ENCODE data around the gene PCSK2.

The PCSK2 gene

DNA sequence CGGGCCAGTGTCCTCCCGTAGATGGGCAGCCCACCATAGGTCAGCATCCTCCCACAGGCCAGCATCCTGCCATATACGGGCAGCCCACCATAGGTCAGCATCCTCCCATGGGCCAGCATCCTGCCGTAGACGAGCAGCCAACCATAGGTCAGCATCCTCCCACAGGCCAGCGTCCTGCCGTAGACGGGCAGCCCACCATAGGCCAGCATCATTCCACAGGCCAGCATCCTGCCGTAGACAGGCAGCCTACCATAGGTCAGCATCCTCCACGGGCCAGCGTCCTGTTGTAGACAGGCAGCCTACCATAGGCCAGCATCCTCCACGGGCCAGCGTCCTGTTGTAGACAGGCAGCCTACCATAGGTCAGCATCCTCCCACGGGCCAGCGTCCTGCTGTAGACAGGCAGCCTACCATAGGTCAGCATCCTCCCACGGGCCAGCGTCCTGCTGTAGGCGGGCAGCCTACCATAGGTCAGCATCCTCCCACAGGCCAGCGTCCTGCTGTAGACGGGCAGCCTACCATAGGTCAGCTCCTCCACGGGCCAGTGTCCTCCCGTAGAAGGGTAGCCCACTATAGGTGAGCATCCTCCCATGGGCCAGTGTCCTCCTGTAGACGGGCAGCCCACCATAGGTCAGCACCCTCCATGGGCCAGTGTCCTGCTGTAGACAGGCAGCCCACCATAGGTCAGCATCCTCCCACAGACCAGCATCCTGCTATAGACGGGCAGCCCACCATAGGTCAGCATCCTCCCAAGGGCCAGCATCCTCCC lies 241.4 kb downstream of the PCSK2 start:
- no peak overlapping the region for H3K4me3 ChIP-seq (ENCODE audit: low read length in 2 of 2)
- no peaks in the 10 kb centered on the region for H3K9me3 ChIP-seq (ENCODE audit: control insufficient read depth in 2 of 2, low read length in 2 of 2)
- no peaks in the 10 kb centered on the region for H3K27me3 ChIP-seq (ENCODE audit: control insufficient read depth in 2 of 2, insufficient read depth in 2 of 2, low read length in 2 of 2)
- no peak overlapping the region for H3K27ac ChIP-seq (ENCODE audit: low read depth in 2 of 2, low read length in 2 of 2)
- peaks cover 0 to 2% of the 10 kb centered on the region in 2 donors for H3K4me1 ChIP-seq (ENCODE audit: control insufficient read depth in 2 of 2, insufficient read depth in 2 of 2, low read length in 2 of 2)
- H3K9ac ChIP-seq (ENCODE audit: low read depth in 1 of 2, low read length in 2 of 2), result no peak overlapping the region
- H3K36me3 ChIP-seq (ENCODE audit: control insufficient read depth in 2 of 2, insufficient read depth in 2 of 2, low read length in 2 of 2), result no peaks in the 10 kb centered on the region

DNA sequence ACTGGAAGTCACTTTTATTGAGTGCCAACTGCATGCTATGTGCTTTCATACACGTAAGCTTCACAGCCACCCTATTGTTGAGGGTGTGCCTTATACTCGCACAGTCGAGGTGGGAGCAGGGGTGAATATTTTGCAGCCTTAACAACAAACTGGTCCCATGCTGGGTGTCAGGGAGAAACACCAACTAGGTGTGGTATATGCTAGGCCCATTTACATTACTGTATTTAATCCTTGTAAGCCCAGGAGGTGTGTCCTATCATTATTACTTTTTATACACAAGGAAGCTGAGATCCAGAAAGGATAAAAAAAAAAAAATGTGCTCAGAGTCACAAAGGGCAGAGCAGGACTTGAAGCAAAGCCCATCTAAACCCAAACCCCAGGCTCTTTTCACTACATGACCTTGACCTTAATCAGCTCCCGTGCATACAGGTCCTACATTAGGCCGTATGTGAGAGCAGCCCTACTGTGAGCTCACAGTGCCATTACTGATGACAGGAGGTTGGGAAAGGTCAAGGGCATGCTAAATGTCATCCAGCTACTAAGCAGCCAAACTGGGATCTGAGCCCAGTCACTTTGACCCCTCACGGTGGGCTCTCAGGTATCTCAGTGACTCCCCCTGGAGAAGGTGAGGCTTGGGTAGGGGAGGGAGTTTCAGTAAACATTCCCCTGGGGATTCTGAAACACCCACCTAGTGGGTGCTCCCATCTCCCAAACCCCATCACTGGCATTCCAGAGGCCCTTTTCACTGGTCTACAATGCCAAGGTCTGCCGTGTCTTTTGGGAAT lies 242.6 kb downstream of the PCSK2 start:
- H3K9ac ChIP-seq (ENCODE audit: low read depth in 1 of 2, low read length in 2 of 2), result no peak overlapping the region
- H3K27ac ChIP-seq (ENCODE audit: low read depth in 2 of 2, low read length in 2 of 2), result no peak overlapping the region
- H3K27me3 ChIP-seq (ENCODE audit: control insufficient read depth in 2 of 2, insufficient read depth in 2 of 2, low read length in 2 of 2), result no peaks in the 10 kb centered on the region
- H3K9me3 ChIP-seq (ENCODE audit: control insufficient read depth in 2 of 2, low read length in 2 of 2), result no peaks in the 10 kb centered on the region
- H3K36me3 ChIP-seq (ENCODE audit: control insufficient read depth in 2 of 2, insufficient read depth in 2 of 2, low read length in 2 of 2), result no peaks in the 10 kb centered on the region
- no peak overlapping the region for H3K4me3 ChIP-seq (ENCODE audit: low read length in 2 of 2)
- peaks cover 0 to 2% of the 10 kb centered on the region in 2 donors for H3K4me1 ChIP-seq (ENCODE audit: control insufficient read depth in 2 of 2, insufficient read depth in 2 of 2, low read length in 2 of 2)

DNA sequence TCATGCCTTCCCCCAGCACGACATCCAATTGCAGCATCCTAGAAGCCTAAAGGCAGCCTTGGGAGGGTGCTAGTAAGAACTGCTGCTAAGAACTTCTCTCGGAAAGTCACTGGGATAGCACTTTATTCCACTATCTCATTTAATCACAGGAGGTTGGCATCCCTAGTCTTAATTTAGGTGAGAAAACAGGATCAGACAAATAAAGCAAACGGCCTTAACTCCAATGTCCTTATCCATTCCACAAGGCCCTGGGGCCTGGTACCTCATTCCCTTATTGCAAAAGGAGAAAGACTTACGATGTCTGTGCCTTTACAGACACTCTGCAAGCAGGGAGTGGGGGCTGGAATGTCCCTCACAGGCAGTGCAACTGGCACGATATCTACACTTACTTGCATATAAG lies 243.7 kb downstream of the PCSK2 start:
- H3K27ac ChIP-seq (ENCODE audit: low read depth in 2 of 2, low read length in 2 of 2), result no peak overlapping the region
- no peaks in the 10 kb centered on the region for H3K36me3 ChIP-seq (ENCODE audit: control insufficient read depth in 2 of 2, insufficient read depth in 2 of 2, low read length in 2 of 2)
- H3K4me3 ChIP-seq (ENCODE audit: low read length in 2 of 2), result no peak overlapping the region
- no peak overlapping the region for H3K9ac ChIP-seq (ENCODE audit: low read depth in 1 of 2, low read length in 2 of 2)
- H3K4me1 ChIP-seq (ENCODE audit: control insufficient read depth in 2 of 2, insufficient read depth in 2 of 2, low read length in 2 of 2), result peaks cover 0 to 2% of the 10 kb centered on the region in 2 donors
- H3K9me3 ChIP-seq (ENCODE audit: control insufficient read depth in 2 of 2, low read length in 2 of 2), result no peaks in the 10 kb centered on the region
- H3K27me3 ChIP-seq (ENCODE audit: control insufficient read depth in 2 of 2, insufficient read depth in 2 of 2, low read length in 2 of 2), result no peaks in the 10 kb centered on the region

DNA sequence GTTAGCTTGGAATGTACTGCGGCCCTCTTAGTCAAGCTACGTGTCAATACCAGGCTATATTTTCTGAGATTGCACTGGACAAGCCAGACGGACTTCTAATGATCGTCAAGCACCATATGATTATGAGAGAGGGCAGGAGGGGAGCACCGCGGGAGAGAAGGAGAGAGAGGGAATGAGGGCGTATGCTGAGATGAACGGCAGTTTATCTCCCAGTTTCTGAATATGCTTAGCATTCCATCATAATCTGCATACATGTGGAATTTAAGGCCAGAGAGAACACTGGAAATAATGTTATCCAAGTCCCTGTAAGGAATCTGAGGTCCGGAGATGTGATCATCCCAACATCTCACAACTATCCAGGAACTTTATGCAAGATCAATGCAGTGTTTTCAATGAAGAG lies 244.1 kb downstream of the PCSK2 start:
- Histone ChIP-seq H3K36me3 (ENCODE audit: control insufficient read depth in 2 of 2, insufficient read depth in 2 of 2, low read length in 2 of 2) (no peaks in the 10 kb centered on the region), H3K27ac (ENCODE audit: low read depth in 2 of 2, low read length in 2 of 2) (no peak overlapping the region), H3K9me3 (ENCODE audit: control insufficient read depth in 2 of 2, low read length in 2 of 2) (no peaks in the 10 kb centered on the region), H3K4me3 (ENCODE audit: low read length in 2 of 2) (no peak overlapping the region), H3K27me3 (ENCODE audit: control insufficient read depth in 2 of 2, insufficient read depth in 2 of 2, low read length in 2 of 2) (no peaks in the 10 kb centered on the region), H3K4me1 (ENCODE audit: control insufficient read depth in 2 of 2, insufficient read depth in 2 of 2, low read length in 2 of 2) (peaks cover 0 to 2% of the 10 kb centered on the region in 2 donors), H3K9ac (ENCODE audit: low read depth in 1 of 2, low read length in 2 of 2) (no peak overlapping the region)

DNA sequence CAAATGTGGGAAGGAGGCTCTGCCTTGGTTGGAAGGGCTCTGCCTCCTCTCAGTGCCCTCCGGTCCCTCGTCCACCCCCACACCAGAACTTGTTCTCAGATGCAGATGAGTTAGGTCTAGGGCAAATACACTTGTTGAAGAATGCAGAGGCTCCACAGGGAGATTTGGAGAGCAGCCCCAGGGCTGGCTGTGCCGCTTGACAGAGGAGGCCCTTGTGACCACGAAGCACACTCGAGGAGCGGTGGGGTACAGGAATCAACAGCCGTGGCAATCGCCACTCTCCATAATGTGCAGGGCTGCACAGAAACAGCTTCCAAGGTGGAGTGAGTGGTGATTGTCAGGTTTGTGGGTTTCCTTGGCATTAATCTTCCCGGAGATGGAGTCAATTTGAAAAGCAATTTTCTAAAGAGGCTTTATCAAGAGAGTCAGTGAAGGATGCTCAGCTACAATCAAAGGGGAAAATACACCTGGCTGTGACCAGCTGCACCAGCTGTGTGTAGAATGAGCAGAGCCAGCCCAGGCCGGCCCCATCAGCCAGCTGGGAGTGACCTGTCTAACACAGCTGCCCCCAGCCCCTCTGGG lies 244.9 kb downstream of the PCSK2 start:
- Histone ChIP-seq H3K9ac (ENCODE audit: low read depth in 1 of 2, low read length in 2 of 2) (no peak overlapping the region), H3K36me3 (ENCODE audit: control insufficient read depth in 2 of 2, insufficient read depth in 2 of 2, low read length in 2 of 2) (no peaks in the 10 kb centered on the region), H3K4me3 (ENCODE audit: low read length in 2 of 2) (no peak overlapping the region), H3K4me1 (ENCODE audit: control insufficient read depth in 2 of 2, insufficient read depth in 2 of 2, low read length in 2 of 2) (peaks cover 0 to 2% of the 10 kb centered on the region in 2 donors), H3K27ac (ENCODE audit: low read depth in 2 of 2, low read length in 2 of 2) (no peak overlapping the region), H3K27me3 (ENCODE audit: control insufficient read depth in 2 of 2, insufficient read depth in 2 of 2, low read length in 2 of 2) (no peaks in the 10 kb centered on the region), H3K9me3 (ENCODE audit: control insufficient read depth in 2 of 2, low read length in 2 of 2) (no peaks in the 10 kb centered on the region)

DNA sequence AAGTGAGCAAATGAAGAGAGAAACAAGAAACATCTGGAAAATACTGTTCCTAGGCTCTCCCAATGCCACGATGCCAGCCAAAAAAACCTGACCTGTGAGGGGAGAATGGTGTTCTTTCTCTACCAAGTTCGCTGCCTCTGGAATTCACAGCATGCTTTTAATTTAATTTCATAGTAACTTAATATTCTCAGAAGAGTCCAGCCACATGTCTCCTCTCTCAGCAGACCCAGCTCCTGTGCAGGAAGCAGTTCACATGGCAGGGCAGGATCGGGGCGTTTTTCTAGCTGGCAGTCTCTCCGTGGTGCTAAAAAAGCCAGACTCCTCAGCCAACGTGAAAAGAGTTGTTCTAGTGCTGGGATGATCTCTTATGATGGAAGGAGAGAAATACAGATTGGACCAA lies 246.8 kb downstream of the PCSK2 start:
- H3K36me3 ChIP-seq (ENCODE audit: control insufficient read depth in 2 of 2, insufficient read depth in 2 of 2, low read length in 2 of 2), result no peaks in the 10 kb centered on the region
- H3K9ac ChIP-seq (ENCODE audit: low read depth in 1 of 2, low read length in 2 of 2), result no peak overlapping the region
- peaks cover 0 to 2% of the 10 kb centered on the region in 2 donors for H3K4me1 ChIP-seq (ENCODE audit: control insufficient read depth in 2 of 2, insufficient read depth in 2 of 2, low read length in 2 of 2)
- H3K27ac ChIP-seq (ENCODE audit: low read depth in 2 of 2, low read length in 2 of 2), result no peak overlapping the region
- H3K27me3 ChIP-seq (ENCODE audit: control insufficient read depth in 2 of 2, insufficient read depth in 2 of 2, low read length in 2 of 2), result no peaks in the 10 kb centered on the region
- no peaks in the 10 kb centered on the region for H3K9me3 ChIP-seq (ENCODE audit: control insufficient read depth in 2 of 2, low read length in 2 of 2)
- no peak overlapping the region for H3K4me3 ChIP-seq (ENCODE audit: low read length in 2 of 2)

DNA sequence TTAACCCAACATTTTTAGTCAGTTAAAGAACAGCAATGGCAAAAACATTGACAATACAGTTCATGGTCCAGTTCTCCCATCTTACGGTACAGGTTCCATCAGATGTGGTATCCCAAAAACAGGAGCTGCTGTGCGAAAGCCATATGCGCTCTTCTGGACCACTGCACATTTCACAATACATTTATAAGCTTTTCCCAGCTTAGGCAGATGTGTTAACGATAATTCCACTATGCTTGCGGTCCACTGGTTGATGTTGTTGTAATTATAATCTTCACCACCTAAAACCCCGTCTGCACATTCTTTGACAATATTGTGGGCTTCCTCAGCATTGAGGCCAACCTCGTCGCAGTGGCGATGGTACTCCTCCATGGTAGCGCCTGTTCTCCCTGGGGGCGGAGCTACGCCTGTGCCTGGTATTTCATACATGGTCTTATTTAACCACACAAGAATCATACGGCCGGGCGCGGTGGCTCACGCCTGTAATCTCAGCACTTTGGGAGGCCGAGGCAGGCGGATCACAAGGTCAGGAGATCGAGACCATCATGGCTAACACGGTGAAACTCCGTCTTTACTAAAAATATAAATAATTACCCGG lies 252.3 kb downstream of the PCSK2 start:
- H3K9ac ChIP-seq (ENCODE audit: low read depth in 1 of 2, low read length in 2 of 2), result no peak overlapping the region
- H3K4me1 ChIP-seq (ENCODE audit: control insufficient read depth in 2 of 2, insufficient read depth in 2 of 2, low read length in 2 of 2), result no peaks in the 10 kb centered on the region
- H3K4me3 ChIP-seq (ENCODE audit: low read length in 2 of 2), result no peak overlapping the region
- H3K27ac ChIP-seq (ENCODE audit: low read depth in 2 of 2, low read length in 2 of 2), result no peak overlapping the region
- no peaks in the 10 kb centered on the region for H3K9me3 ChIP-seq (ENCODE audit: control insufficient read depth in 2 of 2, low read length in 2 of 2)
- H3K27me3 ChIP-seq (ENCODE audit: control insufficient read depth in 2 of 2, insufficient read depth in 2 of 2, low read length in 2 of 2), result peaks cover 0 to 2% of the 10 kb centered on the region in 2 donors
- H3K36me3 ChIP-seq (ENCODE audit: control insufficient read depth in 2 of 2, insufficient read depth in 2 of 2, low read length in 2 of 2), result no peaks in the 10 kb centered on the region

DNA sequence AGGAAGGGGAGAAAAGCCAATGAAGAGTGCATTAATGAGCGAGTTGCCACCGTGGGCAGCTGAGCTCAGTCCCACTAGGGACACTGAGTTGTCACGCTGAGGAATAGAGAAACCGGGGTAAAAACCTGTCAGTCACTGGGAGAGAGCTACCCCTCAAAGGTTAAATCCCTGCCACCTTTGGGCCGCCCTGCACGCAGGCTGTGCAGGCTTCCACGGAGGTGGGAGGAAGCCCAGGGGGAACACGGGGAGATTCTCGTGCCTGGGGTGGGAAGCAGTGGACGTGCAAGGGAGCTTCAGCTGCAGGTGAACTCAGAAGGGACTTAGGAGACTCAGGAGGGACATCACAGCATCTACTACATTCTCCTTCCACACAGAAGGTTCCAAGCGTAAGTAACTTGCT lies 253.9 kb downstream of the PCSK2 start:
- H3K4me3 ChIP-seq (ENCODE audit: low read length in 2 of 2), result no peak overlapping the region
- H3K9me3 ChIP-seq (ENCODE audit: control insufficient read depth in 2 of 2, low read length in 2 of 2), result no peaks in the 10 kb centered on the region
- no peaks in the 10 kb centered on the region for H3K36me3 ChIP-seq (ENCODE audit: control insufficient read depth in 2 of 2, insufficient read depth in 2 of 2, low read length in 2 of 2)
- H3K27ac ChIP-seq (ENCODE audit: low read depth in 2 of 2, low read length in 2 of 2), result no peak overlapping the region
- peaks cover 0 to 2% of the 10 kb centered on the region in 2 donors for H3K27me3 ChIP-seq (ENCODE audit: control insufficient read depth in 2 of 2, insufficient read depth in 2 of 2, low read length in 2 of 2)
- no peaks in the 10 kb centered on the region for H3K4me1 ChIP-seq (ENCODE audit: control insufficient read depth in 2 of 2, insufficient read depth in 2 of 2, low read length in 2 of 2)
- no peak overlapping the region for H3K9ac ChIP-seq (ENCODE audit: low read depth in 1 of 2, low read length in 2 of 2)

DNA sequence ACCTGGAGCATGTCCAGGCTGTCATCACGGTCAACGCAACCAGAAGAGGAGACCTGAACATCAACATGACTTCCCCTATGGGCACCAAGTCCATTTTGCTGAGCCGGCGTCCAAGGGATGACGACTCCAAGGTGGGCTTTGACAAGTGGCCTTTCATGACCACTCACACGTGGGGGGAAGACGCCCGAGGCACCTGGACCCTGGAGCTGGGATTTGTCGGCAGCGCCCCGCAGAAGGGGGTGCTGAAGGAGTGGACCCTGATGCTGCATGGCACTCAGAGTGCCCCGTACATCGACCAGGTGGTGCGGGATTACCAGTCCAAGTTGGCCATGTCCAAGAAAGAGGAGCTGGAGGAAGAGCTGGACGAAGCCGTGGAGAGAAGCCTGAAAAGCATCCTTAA lies 254.8 kb downstream of the PCSK2 start:
- Histone ChIP-seq H3K27ac (ENCODE audit: low read depth in 2 of 2, low read length in 2 of 2) (no peak overlapping the region), H3K9me3 (ENCODE audit: control insufficient read depth in 2 of 2, low read length in 2 of 2) (no peaks in the 10 kb centered on the region), H3K27me3 (ENCODE audit: control insufficient read depth in 2 of 2, insufficient read depth in 2 of 2, low read length in 2 of 2) (peaks cover 0 to 2% of the 10 kb centered on the region in 2 donors), H3K4me1 (ENCODE audit: control insufficient read depth in 2 of 2, insufficient read depth in 2 of 2, low read length in 2 of 2) (no peaks in the 10 kb centered on the region), H3K9ac (ENCODE audit: low read depth in 1 of 2, low read length in 2 of 2) (no peak overlapping the region), H3K4me3 (ENCODE audit: low read length in 2 of 2) (no peak overlapping the region), H3K36me3 (ENCODE audit: control insufficient read depth in 2 of 2, insufficient read depth in 2 of 2, low read length in 2 of 2) (no peaks in the 10 kb centered on the region)

DNA sequence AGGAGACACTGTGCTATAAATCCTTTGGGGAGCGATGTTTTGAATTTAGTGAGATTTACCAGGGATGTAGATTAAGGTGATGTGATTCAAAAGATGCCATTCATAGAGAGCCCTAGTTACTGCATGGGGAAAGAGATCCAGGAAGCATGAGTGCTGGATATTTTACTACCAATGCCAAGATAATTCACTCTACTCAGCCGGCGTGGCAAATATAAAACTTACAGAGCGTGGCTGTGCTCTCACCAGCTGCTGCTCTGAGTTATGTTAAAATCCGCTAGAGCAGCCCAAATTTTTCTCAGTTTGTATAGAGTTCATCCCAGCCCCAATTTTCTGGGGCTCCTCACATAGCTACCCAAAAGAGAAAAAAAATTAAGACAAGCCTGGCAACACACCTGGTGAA lies 255.7 kb downstream of the PCSK2 start:
- Histone ChIP-seq H3K9me3 (ENCODE audit: control insufficient read depth in 2 of 2, low read length in 2 of 2) (no peaks in the 10 kb centered on the region), H3K27ac (ENCODE audit: low read depth in 2 of 2, low read length in 2 of 2) (no peak overlapping the region), H3K4me3 (ENCODE audit: low read length in 2 of 2) (no peak overlapping the region), H3K9ac (ENCODE audit: low read depth in 1 of 2, low read length in 2 of 2) (no peak overlapping the region), H3K4me1 (ENCODE audit: control insufficient read depth in 2 of 2, insufficient read depth in 2 of 2, low read length in 2 of 2) (no peaks in the 10 kb centered on the region), H3K36me3 (ENCODE audit: control insufficient read depth in 2 of 2, insufficient read depth in 2 of 2, low read length in 2 of 2) (no peaks in the 10 kb centered on the region), H3K27me3 (ENCODE audit: control insufficient read depth in 2 of 2, insufficient read depth in 2 of 2, low read length in 2 of 2) (peaks cover 0 to 2% of the 10 kb centered on the region in 2 donors)
